GM21786 (cell line): ENCODE measurements around the gene POLN.

Source experiments
- ATAC-seq: cut with Tn5 transposase; IDR thresholded peaks from one replicate; pipeline ENCODE4 v1.9.1; 2021; ENCODE audit not compliant: unreplicated experiment

POLN gene

GRCh38 chr4:2252530-2253091, 10.7 kb upstream of the POLN start:
- no peak for ATAC-seq

DNA sequence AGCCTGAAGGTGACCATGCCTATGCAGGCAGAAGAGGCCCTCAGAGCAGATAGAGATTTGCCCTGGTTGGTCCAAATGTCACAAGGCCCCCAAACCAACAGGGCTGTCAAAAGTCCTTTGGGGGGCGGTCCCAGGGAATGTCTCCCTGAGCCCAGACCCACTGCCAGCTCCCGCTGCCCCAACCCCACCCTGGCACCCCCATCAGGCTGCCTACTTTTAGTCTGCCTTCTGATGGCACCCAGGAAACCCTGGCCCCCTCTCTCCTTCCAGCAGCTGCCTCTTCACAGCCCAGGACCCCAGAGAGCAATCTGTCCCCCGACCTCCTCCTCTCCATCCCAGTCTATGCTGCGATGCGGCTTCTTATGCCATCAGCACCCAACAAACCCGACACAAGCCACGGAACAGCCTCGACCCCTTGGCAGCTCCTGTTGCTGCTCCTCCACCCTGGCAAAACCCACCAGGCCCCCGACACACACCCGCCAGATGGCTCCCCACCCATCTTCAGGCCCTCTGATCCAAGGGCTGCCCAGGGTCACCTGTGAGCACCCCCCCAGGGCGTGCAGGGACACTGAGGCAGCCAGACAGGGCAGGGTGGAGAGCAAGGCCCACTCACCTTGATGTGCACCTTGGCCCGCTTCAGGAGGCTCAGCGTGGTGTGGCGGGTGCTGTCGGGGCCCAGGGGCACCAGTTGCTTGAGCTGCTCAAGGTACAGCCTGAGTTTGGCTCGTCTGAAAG, 10.0 kb upstream of the POLN start:
- no peak for ATAC-seq

GRCh38 chr4:2251073-2251794, 9.3 kb upstream of the POLN start:
- no peak for ATAC-seq

- no peak for ATAC-seq
Observed at GRCh38 chr4:2250357-2251072, 8.6 kb upstream of the POLN start.

DNA sequence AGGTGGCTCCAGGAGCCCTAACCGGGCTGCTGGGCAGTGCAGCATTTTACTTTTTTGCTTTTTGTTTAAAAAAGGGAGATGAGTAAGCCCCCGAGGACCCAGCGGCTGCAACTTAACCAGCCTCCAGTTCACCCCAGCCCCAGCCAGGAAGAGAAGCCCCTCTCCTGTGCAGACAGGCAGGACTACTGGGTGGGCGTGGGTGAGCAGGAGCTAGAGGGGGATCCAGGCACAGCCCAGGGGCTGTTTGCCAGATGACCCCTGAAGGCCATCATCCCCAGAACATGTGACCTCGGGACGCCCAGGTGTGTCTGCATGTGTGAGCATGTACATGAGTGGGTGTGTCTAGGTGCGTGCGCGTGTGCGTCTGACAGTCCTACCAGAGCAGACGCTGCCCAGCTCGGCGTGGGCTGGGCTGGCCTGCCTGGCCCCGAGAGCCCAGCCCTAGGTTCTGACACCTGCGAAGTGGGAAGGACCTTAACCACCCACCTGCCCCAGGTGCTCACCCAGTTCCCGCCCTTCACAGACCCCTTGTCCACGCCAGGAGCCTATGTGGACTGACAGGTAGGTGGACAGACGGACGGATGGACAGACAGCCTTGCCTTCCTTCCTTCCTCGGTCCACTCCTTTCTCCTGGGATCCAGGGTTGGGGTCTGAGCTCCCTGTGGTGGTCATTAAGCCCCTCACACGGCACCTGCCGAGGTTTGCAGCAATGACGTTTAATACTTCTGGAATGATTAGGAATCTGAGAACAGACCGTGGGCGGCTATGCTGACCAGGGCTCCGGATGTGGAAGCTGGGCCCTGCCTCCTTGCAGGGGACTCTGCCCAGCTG, 7.8 kb upstream of the POLN start:
- ATAC-seq: no peak

DNA sequence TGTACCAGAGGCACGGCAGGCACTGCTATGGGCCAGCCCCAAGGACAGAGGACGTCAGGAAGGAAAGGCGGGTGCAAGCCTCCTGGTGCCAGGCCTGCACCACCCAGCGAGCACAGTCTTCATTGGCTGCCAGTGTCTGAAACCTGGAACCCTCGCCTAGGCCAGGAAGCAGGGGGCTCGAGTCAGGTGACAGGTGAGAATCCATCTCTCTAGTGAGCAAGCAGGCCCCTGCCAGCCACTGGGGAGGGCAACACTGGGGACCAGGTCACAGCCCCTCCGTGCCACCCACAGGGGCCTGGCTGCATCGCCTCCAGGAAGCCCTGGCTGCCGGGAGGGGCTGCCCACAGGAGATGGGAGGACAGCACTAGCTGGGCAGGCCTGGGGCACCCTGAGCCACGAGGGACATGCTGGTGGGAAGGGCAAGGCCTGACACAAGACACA, 6.9 kb upstream of the POLN start:
- no peak for ATAC-seq

DNA sequence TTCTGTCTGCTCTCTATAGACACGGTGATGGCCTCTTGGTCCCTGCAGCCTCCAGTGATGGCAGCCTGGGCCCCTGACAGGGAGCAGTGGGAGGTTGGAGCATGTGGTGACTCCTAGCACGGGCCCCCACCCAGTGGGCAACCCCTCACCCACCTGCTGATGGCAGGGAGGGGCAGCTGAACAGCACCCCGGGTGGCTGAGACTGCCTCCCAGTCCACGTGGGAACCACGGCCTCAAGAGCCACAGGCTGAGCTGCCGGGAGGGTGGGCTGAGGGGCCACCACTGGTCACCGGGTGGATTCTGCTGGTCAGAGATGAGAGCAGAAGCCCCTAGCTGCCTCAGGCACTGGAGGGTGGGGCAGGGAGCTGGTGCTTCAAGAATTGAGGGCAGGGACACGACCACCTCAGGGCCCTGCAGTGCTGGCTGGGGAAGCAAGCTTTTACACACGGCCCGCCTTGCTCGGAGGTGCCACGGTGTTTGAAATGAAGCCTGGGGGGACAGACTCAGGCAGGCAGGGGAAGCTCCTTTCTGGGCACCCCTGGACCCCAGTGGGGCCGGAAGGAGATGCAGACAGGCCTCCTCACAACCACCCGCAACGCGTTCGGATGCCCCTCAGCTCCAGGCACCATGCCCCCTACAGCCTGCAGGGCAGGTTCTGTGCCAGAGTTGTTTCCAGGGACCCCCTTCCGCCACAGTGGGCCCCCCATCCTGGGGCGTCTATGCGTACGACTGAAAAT, 6.3 kb upstream of the POLN start:
- no peak for ATAC-seq

GRCh38 chr4:2247128-2248043, 5.5 kb upstream of the POLN start:
- ATAC-seq: no peak

GRCh38 chr4:2246384-2247127, 4.6 kb upstream of the POLN start:
- ATAC-seq: no peak

DNA sequence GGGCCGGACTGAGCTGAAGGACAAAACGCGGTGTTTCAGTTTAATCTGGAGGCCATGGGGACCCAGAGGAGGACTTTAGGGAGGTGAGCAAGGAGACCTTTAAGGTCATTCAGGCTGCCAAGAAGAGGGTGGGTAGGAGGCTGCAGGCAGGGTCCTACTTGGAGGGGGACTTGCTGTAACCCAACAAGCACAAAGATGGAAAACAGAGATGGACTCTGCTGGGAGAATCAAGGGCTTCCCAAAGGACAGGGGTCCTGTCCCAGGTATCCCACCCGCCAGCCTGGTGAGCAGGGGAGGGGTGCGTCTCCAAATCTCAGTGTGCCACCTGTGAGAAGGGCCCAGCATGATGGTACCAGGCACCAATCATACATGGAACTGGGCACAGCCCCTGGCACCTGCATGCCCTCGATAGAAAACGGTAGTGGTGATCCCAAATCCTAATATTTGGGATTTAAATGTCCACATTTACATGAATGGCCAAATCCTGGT, 3.9 kb upstream of the POLN start:
- no peak for ATAC-seq

DNA sequence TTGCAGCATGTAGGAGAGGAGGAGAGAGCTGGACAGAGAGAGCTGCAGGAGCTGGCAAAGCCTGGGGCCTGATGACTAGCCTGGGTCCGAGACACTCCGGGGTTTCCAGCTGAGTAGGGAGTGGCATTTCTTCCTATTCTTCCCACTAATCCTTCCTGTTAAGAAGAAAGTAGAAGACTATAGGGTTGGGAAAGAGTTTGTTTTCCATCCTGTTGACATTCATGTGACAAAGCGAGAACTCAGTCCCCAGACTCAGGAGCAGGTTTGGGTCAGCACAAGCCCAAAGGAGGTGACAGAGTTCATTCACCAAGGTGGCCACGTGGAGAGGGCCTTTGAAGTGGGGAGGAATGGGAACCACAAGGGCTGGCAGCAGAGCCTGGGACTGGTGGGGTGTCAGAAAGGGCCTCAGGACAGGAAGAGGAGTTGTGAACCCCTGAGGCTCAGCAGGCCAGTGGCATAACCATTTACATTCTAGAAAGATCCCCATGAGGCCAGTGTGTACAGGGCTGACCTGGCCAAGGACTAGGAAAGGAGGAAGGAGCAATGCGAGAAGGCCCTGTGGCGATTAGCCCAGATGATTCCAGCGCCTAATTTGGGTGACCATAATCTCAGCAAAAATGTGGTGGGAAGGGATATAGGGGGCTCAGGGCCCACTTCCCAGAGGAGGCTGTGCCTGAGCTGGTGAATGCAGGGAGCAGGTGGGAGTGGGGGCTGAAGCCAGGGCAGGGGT, 3.3 kb upstream of the POLN start:
- ATAC-seq: no peak

GRCh38 chr4:2243681-2244380, 1.9 kb upstream of the POLN start:
- no peak for ATAC-seq

- no peak for ATAC-seq
Observed at GRCh38 chr4:2241003-2241402, 918 bp downstream of the POLN start.

DNA sequence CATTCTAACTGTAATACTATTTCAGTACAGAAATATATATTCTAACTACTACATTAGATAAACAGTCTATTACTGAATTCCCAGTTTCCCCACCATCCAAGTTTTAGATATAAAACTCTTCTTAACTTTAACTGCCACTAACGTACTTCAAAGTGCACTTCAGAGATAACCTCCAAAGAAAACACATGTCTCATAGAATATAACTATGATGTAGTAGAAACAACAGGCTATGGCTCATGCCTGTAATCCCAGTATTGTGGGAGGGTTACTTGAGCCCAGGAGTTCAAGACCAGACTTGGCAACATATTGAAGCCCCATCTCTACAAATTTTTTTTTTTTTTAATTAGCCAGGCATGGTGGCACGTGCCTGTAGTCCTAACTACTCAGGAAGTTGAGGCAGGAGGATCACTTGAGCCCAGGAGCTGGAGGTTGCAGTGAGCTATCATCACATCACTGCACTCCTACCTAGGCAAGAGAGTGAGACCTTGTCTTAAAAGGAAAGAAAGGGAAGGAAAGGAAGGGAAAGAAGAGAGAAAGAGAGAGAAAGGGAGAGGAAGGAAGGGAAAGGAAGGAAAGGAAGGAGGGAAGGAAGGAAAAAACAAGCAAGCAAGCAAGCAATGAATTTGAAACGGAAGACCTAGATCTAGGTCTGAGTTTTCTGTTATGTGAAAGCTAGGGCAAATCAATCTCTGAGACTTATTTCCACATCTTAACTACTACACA, 4.8 kb downstream of the POLN start:
- no peak for ATAC-seq

DNA sequence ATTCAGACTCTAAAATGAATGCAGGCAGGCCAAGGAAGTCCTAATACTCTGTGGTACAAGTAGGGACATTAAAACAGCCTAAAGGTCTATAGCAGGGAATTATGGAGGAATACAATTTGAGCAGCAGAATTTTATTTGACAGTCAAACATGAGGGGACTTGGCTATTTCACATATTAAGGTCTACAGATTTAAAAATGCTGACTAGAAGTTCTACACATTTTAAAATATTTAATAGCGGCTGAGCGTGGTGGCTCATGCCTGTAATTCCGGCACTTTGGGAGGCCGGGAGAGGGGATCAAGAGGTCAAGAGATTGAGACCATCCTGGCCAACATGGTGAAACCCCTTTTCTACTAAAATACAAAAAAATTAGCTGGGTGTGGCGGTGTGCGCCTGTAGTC, 10.8 kb downstream of the POLN start:
- ATAC-seq: no peak

- ATAC-seq: no peak
Observed at GRCh38 chr4:2226261-2226660, 15.7 kb downstream of the POLN start.
